OCI-LY3 (cell line): ENCODE measurements around the gene ELOA.

ENCODE experiments used
- H2AFZ ChIP-seq: fragments of 200-600, 300-600 bp; shearing (Covaris generic); 2 replicates; pipeline ENCODE4 v1.6.0; 2014; ENCODE audit warnings: antibody characterized with exemption, low read depth, low read length
- H3K27ac ChIP-seq: fragments of 200-600, 300-600 bp; sonication (generic); 2 replicates; pipeline ENCODE4 v1.5.1; 2014; ENCODE audit warnings: mild to moderate bottlenecking, low read length, moderate library complexity, mixed read lengths
- H3K27me3 ChIP-seq: fragments of 200-600, 300-600 bp; sonication (generic); 2 replicates; pipeline ENCODE4 v1.6.1; 2014; ENCODE audit warnings: low read depth, low read length, mixed read lengths
- H3K36me3 ChIP-seq: fragments of 200-600, 300-600 bp; sonication (generic); replicated peaks from 2 replicates; pipeline ENCODE3; 2014; ENCODE audit warnings: low read depth, low read length, mixed read lengths
- H3K4me1 ChIP-seq: fragments of 300-600, 200-600 bp; sonication (generic); 2 replicates; pipeline ENCODE4 v1.6.1; 2014; ENCODE audit warnings: low read length, mixed read lengths
- H3K4me2 ChIP-seq: fragments of 200-600, 300-600 bp; sonication (generic); 2 replicates; pipeline ENCODE4 v1.6.1; 2014; ENCODE audit warnings: low read length, mixed read lengths
- H3K4me3 ChIP-seq: fragments of 300-600, 200-600 bp; sonication (generic); 2 replicates; pipeline ENCODE4 v1.5.1; 2014; ENCODE audit warnings: antibody characterized with exemption, mild to moderate bottlenecking, low read length, moderate library complexity
- H3K79me2 ChIP-seq: fragments of 300-600, 200-600 bp; shearing (Covaris generic); 2 replicates; pipeline ENCODE4 v1.6.1; 2014; ENCODE audit warnings: mild to moderate bottlenecking, low read length, mixed read lengths
- H3K9ac ChIP-seq: fragments of 300-600, 200-600 bp; shearing (Covaris generic); 2 replicates; pipeline ENCODE4 v1.6.0; 2014; ENCODE audit warnings: mild to moderate bottlenecking, low read length, moderate library complexity
- H3K9me3 ChIP-seq: fragments of 200-600, 300-600 bp; shearing (Covaris generic); 2 replicates; pipeline ENCODE4 v1.6.1; 2014; ENCODE audit warnings: low read length, mixed read lengths; ENCODE audit not compliant: insufficient read depth
- H4K20me1 ChIP-seq: fragments of 200-600, 300-600 bp; sonication (generic); 2 replicates; pipeline ENCODE4 v1.6.1; 2016; ENCODE audit warnings: low read length, mixed read lengths; ENCODE audit not compliant: insufficient read depth
- CTCF ChIP-seq: fragments of 200-600, 300-600 bp; sonication (generic); IDR thresholded peaks from 2 replicates; pipeline ENCODE4 v1.5.1; 2014; ENCODE audit warnings: antibody characterized with exemption, low read length, low read depth
- EZH2phosphoT487 ChIP-seq: fragments of 200-600 bp; shearing (Covaris generic); IDR thresholded peaks from 2 replicates; pipeline ENCODE4 v1.6.1; 2018; ENCODE audit warnings: antibody characterized with exemption, mixed run types, low read depth

Gene ELOA

GRCh38 chr1:23772049-23772853 lies 29.0 kb downstream of the ELOA start:
- H3K4me1 ChIP-seq: no peaks in the 10 kb centered on the region
- H4K20me1 ChIP-seq: no peaks in the 10 kb centered on the region
- no peaks in the 10 kb centered on the region for H3K27me3 ChIP-seq
- no peak overlapping the region for H2AFZ ChIP-seq
- no peak overlapping the region for H3K9ac ChIP-seq
- H3K79me2 ChIP-seq: peaks cover 2% of the 10 kb centered on the region; the same call in 1 of the 2 replicates
- TF ChIP-seq CTCF: peak; percentile 86
- TF ChIP-seq EZH2phosphoT487: no peak
- peak overlapping the region; percentile 69 for H3K4me2 ChIP-seq
- H3K9me3 ChIP-seq: no peaks in the 10 kb centered on the region
- no peak overlapping the region for H3K4me3 ChIP-seq
- no peaks in the 10 kb centered on the region for H3K36me3 ChIP-seq
- no peak overlapping the region for H3K27ac ChIP-seq

- Histone ChIP-seq H4K20me1 (no peaks in the 10 kb centered on the region), H2AFZ (no peak overlapping the region), H3K4me2 (no peak overlapping the region), H3K27me3 (no peaks in the 10 kb centered on the region), H3K27ac (no peak overlapping the region), H3K9me3 (no peaks in the 10 kb centered on the region), H3K4me1 (no peaks in the 10 kb centered on the region), H3K9ac (no peak overlapping the region), H3K4me3 (no peak overlapping the region), H3K79me2 (peaks cover 8% of the 10 kb centered on the region), H3K36me3 (no peaks in the 10 kb centered on the region)
- TF ChIP-seq CTCF (no peak), EZH2phosphoT487 (no peak)
These were observed 29.6 kb downstream of the ELOA start for GRCh38 chr1:23772854-23773242.

- H3K27ac ChIP-seq: no peak overlapping the region
- H2AFZ ChIP-seq: no peak overlapping the region
- H3K36me3 ChIP-seq: no peaks in the 10 kb centered on the region
- no peak overlapping the region for H3K4me2 ChIP-seq
- no peak overlapping the region for H3K4me3 ChIP-seq
- TF ChIP-seq CTCF (no peak), EZH2phosphoT487 (no peak)
- no peaks in the 10 kb centered on the region for H3K27me3 ChIP-seq
- no peak overlapping the region for H3K9ac ChIP-seq
- H4K20me1 ChIP-seq: peaks cover 5% of the 10 kb centered on the region; the same call in 1 of the 2 replicates
- no peaks in the 10 kb centered on the region for H3K9me3 ChIP-seq
- H3K79me2 ChIP-seq: peaks cover 21% of the 10 kb centered on the region
- peaks cover 3% of the 10 kb centered on the region for H3K4me1 ChIP-seq
These were observed 31.1 kb downstream of the ELOA start for GRCh38 chr1:23774174-23774880.

GRCh38 chr1:23776217-23776616 lies 32.9 kb downstream of the ELOA start:
- Histone ChIP-seq H3K4me3 (no peak overlapping the region), H3K4me1 (peaks cover 8% of the 10 kb centered on the region), H3K9ac (no peak overlapping the region), H2AFZ (no peak overlapping the region), H3K27me3 (no peaks in the 10 kb centered on the region), H3K27ac (no peak overlapping the region), H3K36me3 (peaks cover 2% of the 10 kb centered on the region), H3K79me2 (peaks cover 37% of the 10 kb centered on the region), H3K4me2 (no peak overlapping the region), H3K9me3 (no peaks in the 10 kb centered on the region), H4K20me1 (peaks cover 7% of the 10 kb centered on the region; the same call in 1 of the 2 replicates)
- TF ChIP-seq CTCF: no peak
- no peak for TF ChIP-seq EZH2phosphoT487
